Heart left ventricle (tissue), 13 donors: Measurements from ENCODE around the gene EPN2.

Experiments
- POLR2A ChIP-seq, 2 donors: fragments of 450-650 bp; IDR thresholded peaks; one replicate each; pipeline ENCODE4 v1.6.1; 2017; ENCODE audit warnings: antibody characterized with exemption in 2 of 2, mild to moderate bottlenecking in 2 of 2, moderate library complexity in 2 of 2
- TF ChIP-seq, protein P1 (sequence below), 12 donors: fragments of 200-600 bp; sonication (generic) in 4 of 12; IDR thresholded peaks; one replicate each; pipeline versions ENCODE4 v1.5.0 to v1.8.0; 2018 to 2022; ENCODE audit warnings: antibody characterized with exemption in 12 of 12, mild to moderate bottlenecking in 5 of 12
- donor health status: ischemic (EF 13 %, LVEDD 7.1; RV severe dilation, severe dysfunction).
- donor health status: DM: no; HTN: yes; CAD: no.
- donor health status: DM: no; HTN: no; CAD: no.
- donor health status: ischemic (EF 25% LVEDD 6.9; RV normal size, moderate dysfunction).
- donor health status: ischemic (EF 25% LVEDD 5.7; RV mildly dilated, moderate dysfunction).
- donor health status: ischemic (EF 35%, LVEDD 5.7; RV mildly dilated, moderate dysfunction).
- donor health status: nonischemic (EF 11% LVEDD 7.7; RV severe dilation, severe dysfunction).
- donor health status: DM: yes; HTN: yes; CAD: no.
- donor health status: PGD.
- donor health status: ischemic (EF 29% LVEDD 5.4; RV normal size, mild dysfunction).
- donor health status: nonischemic (EF 23%, LVEDD 6.1; RV moderate dilation, normal function).

DNA sequence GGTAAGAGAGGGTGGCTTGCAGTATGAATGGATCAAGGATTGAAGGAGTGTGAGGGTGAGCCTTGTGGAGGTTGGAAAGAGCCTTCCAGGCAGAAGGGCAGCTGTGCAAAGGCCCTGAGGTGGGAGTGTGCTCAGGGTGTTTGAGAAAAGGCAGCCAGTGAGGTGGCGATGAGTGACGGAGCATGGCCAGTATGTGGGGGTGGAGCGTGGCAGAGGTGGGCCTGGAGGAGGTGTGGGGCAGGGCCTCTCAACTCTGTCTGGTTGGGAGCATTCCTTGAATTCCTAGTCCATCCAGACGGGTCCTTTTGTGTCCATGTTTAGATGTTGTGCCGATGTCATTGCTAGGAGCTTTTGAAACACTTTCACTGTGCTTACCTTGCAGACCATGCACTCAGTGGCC lies 51.3 kb downstream of the EPN2 start:
- TF ChIP-seq, protein P1, sequence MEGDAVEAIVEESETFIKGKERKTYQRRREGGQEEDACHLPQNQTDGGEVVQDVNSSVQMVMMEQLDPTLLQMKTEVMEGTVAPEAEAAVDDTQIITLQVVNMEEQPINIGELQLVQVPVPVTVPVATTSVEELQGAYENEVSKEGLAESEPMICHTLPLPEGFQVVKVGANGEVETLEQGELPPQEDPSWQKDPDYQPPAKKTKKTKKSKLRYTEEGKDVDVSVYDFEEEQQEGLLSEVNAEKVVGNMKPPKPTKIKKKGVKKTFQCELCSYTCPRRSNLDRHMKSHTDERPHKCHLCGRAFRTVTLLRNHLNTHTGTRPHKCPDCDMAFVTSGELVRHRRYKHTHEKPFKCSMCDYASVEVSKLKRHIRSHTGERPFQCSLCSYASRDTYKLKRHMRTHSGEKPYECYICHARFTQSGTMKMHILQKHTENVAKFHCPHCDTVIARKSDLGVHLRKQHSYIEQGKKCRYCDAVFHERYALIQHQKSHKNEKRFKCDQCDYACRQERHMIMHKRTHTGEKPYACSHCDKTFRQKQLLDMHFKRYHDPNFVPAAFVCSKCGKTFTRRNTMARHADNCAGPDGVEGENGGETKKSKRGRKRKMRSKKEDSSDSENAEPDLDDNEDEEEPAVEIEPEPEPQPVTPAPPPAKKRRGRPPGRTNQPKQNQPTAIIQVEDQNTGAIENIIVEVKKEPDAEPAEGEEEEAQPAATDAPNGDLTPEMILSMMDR (IDR thresholded peaks at IDR 0.05), result no peak
- no peak for TF ChIP-seq POLR2A (IDR thresholded peaks at IDR 0.05)
